HCT116 (cell line): ENCODE measurements around the gene ST3GAL3.

Experiments
- POLR2A ChIP-seq: IDR thresholded peaks from 2 replicates; pipeline ENCODE4 v1.7.0; 2011; ENCODE audit warnings: borderline replicate concordance; ENCODE audit not compliant: insufficient read depth, insufficient read length; ENCODE audit errors: extremely low read depth
- YY1 ChIP-seq: IDR thresholded peaks from 2 replicates; pipeline ENCODE4 v1.6.1; 2011; ENCODE audit warnings: low read length, low read depth, moderate library complexity, mild to moderate bottlenecking; ENCODE audit not compliant: insufficient replicate concordance; ENCODE audit errors: extremely low read depth
- TF ChIP-seq, protein P1 (sequence below), 3 experiments: fragments of 200-600 bp in 1 of 3; sonication (generic) in 1 of 3; IDR thresholded peaks in 2 of 3; conservative IDR thresholded peaks in 1 of 3; 2 replicates each; pipeline ENCODE4 v1.5.1; 2012 to 2017; ENCODE audit warnings: low read depth in 2 of 3, low read length in 2 of 3, antibody characterized with exemption in 1 of 3, borderline replicate concordance in 1 of 3, control low read depth in 1 of 3, mild to moderate bottlenecking in 1 of 3, mixed read lengths in 1 of 3, mixed run types in 1 of 3, moderate library complexity in 1 of 3; ENCODE audit not compliant: insufficient read depth in 1 of 3
- TF ChIP-seq, protein P2 (sequence below): IDR thresholded peaks from 2 replicates; pipeline ENCODE4 v1.6.1; 2012
- TF ChIP-seq, protein P3 (sequence below): IDR thresholded peaks from 2 replicates; pipeline ENCODE4 v1.6.1; 2012

DNA sequence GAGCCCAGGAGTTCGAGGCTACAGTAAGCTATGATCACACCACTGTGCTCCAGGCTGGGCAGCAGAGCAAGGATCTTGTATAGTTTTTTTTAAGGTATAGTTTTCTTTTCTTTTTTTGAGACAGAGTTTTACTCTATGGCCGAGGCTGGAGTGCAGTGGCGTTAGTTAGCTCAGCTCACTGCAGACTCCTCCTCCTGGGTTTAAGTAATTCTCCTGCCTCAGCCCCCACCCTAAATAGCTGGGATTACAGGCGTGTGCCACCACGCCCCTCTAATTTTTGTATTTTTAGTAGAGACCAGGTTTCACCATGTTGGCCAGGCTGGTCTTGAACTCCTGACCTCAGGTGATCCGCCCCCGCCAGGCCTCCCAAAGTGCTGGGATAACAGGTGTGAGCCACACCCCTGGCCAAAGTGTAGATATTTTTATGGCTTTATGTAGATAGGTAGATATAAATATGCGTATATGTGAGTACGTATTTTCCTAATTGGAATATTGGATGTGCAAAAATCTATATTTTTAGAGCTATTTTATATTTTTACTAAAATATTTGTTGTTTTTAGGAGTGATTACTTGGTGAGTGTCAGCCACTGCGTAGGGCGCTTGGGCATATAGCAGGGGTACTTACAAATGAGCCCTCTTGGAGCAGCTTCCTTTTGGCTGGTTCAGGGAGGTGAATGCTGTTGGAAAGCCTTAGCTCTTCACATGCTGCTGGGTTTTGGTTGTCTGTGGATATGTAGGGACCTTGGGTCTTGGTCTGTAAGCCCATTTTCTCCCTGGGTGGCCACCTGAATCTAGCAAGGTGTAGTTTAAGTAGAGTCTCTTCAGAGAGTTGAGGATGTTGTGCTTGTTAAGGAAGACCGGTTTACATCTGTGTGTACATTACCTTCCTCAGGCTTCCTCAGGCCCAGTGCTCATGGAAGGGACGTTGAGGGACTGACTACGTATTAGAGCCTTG, 47.8 kb upstream of the ST3GAL3 start:
- TF ChIP-seq YY1, result no peak
- TF ChIP-seq POLR2A, result no peak
- TF ChIP-seq, protein P1, sequence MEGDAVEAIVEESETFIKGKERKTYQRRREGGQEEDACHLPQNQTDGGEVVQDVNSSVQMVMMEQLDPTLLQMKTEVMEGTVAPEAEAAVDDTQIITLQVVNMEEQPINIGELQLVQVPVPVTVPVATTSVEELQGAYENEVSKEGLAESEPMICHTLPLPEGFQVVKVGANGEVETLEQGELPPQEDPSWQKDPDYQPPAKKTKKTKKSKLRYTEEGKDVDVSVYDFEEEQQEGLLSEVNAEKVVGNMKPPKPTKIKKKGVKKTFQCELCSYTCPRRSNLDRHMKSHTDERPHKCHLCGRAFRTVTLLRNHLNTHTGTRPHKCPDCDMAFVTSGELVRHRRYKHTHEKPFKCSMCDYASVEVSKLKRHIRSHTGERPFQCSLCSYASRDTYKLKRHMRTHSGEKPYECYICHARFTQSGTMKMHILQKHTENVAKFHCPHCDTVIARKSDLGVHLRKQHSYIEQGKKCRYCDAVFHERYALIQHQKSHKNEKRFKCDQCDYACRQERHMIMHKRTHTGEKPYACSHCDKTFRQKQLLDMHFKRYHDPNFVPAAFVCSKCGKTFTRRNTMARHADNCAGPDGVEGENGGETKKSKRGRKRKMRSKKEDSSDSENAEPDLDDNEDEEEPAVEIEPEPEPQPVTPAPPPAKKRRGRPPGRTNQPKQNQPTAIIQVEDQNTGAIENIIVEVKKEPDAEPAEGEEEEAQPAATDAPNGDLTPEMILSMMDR (IDR thresholded peaks at IDR 0.05 in 2 of 3, conservative IDR thresholded peaks at IDR 0.05 in 1 of 3; ENCODE audit: borderline replicate concordance in 1 of 3, insufficient read depth in 1 of 3, low read depth in 2 of 3, low read length in 2 of 3), result no peak
- TF ChIP-seq, protein P2, sequence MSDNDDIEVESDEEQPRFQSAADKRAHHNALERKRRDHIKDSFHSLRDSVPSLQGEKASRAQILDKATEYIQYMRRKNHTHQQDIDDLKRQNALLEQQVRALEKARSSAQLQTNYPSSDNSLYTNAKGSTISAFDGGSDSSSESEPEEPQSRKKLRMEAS, result no peak
- TF ChIP-seq, protein P3, sequence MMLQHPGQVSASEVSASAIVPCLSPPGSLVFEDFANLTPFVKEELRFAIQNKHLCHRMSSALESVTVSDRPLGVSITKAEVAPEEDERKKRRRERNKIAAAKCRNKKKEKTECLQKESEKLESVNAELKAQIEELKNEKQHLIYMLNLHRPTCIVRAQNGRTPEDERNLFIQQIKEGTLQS, result no peak
